Upper lobe of right lung (tissue), 1 donor: ENCODE results near the gene GRIK3. TPM values are rescaled to one million over a fixed set of nuclear protein-coding genes. Genes with fewer than 3 reads are reported as not detected.

ENCODE experiments used
- ATAC-seq: fragments of 200-7000 bp; cut with Tn5 transposase; one replicate; pipeline ENCODE4 v1.9.1; 2020; ENCODE audit warnings: mild to moderate bottlenecking, moderate library complexity
- DNase-seq: peaks from one replicate; pipeline ENCODE4 v3.0.0-alpha.2; 2020
- H3K27ac ChIP-seq: fragments of 200-600 bp; one replicate; pipeline ENCODE4 v1.8.0; 2022
- H3K27me3 ChIP-seq: fragments of 200-600 bp; one replicate; pipeline ENCODE4 v1.8.0; 2022; ENCODE audit warnings: mild to moderate bottlenecking
- H3K36me3 ChIP-seq: fragments of 200-600 bp; one replicate; pipeline ENCODE4 v1.8.0; 2022
- H3K4me1 ChIP-seq: fragments of 200-600 bp; one replicate; pipeline ENCODE4 v1.8.0; 2022
- H3K4me3 ChIP-seq: fragments of 200-600 bp; one replicate; pipeline ENCODE4 v1.8.0; 2022; ENCODE audit warnings: mild to moderate bottlenecking
- H3K9me3 ChIP-seq: fragments of 200-600 bp; one replicate; pipeline ENCODE4 v1.8.0; 2022
- intact Hi-C: fragments of 100-400 bp; cut with DNase I; formaldehyde crosslinking; loops from one replicate; pipeline ENCODE4 v1.11.0; 2022
- total RNA-seq: library from RNA; stranded (reverse); fragmentation: NEBNext Ultra II Directional; extraction: Animal tissue kit (Norgen Biotek cat#: 25700); gene quantifications from one replicate; pipeline ENCODE4 v1.2.1, GENCODE V29; 2021
- TF ChIP-seq, protein P1 (sequence below): fragments of 200-600 bp; IDR thresholded peaks from one replicate; pipeline ENCODE4 v1.8.0; 2022; ENCODE audit warnings: antibody characterized with exemption
- donor health status: DM: no; HTN: yes; CAD: no; lungs with severe emphysema.

Gene GRIK3
- total RNA-seq, 1 donor from 2014 or later: not detected

GRCh38 chr1:36884029-36884701, 150.2 kb downstream of the GRIK3 start:
- TF ChIP-seq, protein P1, sequence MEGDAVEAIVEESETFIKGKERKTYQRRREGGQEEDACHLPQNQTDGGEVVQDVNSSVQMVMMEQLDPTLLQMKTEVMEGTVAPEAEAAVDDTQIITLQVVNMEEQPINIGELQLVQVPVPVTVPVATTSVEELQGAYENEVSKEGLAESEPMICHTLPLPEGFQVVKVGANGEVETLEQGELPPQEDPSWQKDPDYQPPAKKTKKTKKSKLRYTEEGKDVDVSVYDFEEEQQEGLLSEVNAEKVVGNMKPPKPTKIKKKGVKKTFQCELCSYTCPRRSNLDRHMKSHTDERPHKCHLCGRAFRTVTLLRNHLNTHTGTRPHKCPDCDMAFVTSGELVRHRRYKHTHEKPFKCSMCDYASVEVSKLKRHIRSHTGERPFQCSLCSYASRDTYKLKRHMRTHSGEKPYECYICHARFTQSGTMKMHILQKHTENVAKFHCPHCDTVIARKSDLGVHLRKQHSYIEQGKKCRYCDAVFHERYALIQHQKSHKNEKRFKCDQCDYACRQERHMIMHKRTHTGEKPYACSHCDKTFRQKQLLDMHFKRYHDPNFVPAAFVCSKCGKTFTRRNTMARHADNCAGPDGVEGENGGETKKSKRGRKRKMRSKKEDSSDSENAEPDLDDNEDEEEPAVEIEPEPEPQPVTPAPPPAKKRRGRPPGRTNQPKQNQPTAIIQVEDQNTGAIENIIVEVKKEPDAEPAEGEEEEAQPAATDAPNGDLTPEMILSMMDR: no peak
- Histone ChIP-seq H3K9me3 (no peaks in the 10 kb centered on the region), H3K4me3 (no peak overlapping the region), H3K27me3 (no peaks in the 10 kb centered on the region), H3K4me1 (no peaks in the 10 kb centered on the region), H3K27ac (no peak overlapping the region), H3K36me3 (no peaks in the 10 kb centered on the region)
- DNase-seq: no peak
- ATAC-seq: no peak
- intact Hi-C loops: no loop called here

DNA sequence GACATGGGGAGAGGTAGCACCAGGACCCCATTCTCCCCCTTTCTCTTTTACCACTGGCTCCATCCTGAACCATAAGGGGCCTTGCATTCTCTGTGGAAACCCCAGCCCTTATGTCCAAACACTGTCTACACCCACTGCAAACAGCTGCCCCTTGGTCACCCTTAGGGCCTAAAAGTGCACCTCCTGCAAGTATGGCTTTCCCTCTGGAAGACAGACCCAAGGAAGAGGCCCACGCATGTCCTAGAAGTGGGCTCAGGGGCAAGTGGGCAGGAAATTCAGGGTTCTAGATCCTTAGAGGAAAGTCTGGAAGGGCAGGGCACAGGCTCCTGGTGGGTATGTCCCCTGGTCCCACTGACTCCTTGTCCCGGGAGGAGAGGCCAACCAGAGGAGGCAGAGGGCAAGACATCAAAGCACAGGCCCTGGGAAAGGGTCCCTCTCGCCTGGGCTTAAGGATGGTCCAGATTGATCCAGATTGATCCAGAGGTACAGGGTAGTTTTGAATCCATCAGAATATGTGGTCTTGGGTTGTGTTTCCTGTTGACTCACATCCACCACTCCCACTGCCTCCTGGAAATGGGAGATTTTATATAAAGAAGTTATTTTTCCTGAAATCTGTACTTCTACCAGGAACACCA, 150.9 kb downstream of the GRIK3 start:
- no peaks in the 10 kb centered on the region for H3K27me3 ChIP-seq
- no peaks in the 10 kb centered on the region for H3K4me1 ChIP-seq
- H3K27ac ChIP-seq: no peak overlapping the region
- ATAC-seq (no peak), DNase-seq (no peak)
- TF ChIP-seq, protein P1: no peak
- no peaks in the 10 kb centered on the region for H3K9me3 ChIP-seq
- no peaks in the 10 kb centered on the region for H3K36me3 ChIP-seq
- intact Hi-C loops: no loop called here
- no peak overlapping the region for H3K4me3 ChIP-seq

GRCh38 chr1:36882536-36883285, 151.6 kb downstream of the GRIK3 start:
- intact Hi-C loops: no loop called here
- no peak for DNase-seq
- no peaks in the 10 kb centered on the region for H3K36me3 ChIP-seq

GRCh38 chr1:36881541-36881940, 152.8 kb downstream of the GRIK3 start:
- no peaks in the 10 kb centered on the region for H3K36me3 ChIP-seq
- intact Hi-C loops: no loop called here
- H3K27me3 ChIP-seq: no peaks in the 10 kb centered on the region
- H3K27ac ChIP-seq: no peak overlapping the region
- H3K4me1 ChIP-seq: no peaks in the 10 kb centered on the region
- H3K4me3 ChIP-seq: no peak overlapping the region
- H3K9me3 ChIP-seq: no peaks in the 10 kb centered on the region
- DNase-seq (no peak), ATAC-seq (no peak)
- TF ChIP-seq, protein P1: no peak

More at GRCh38 chr1:36882536-36883285, 151.6 kb downstream of the GRIK3 start:
- Histone ChIP-seq H3K27ac (no peak overlapping the region), H3K4me1 (no peaks in the 10 kb centered on the region), H3K27me3 (no peaks in the 10 kb centered on the region), H3K9me3 (no peaks in the 10 kb centered on the region), H3K4me3 (no peak overlapping the region)
- TF ChIP-seq, protein P1: no peak
- ATAC-seq: no peak

GRCh38 chr1:36881068-36881405, 153.3 kb downstream of the GRIK3 start:
- Histone ChIP-seq H3K4me3 (no peak overlapping the region), H3K27me3 (no peaks in the 10 kb centered on the region), H3K27ac (no peak overlapping the region), H3K36me3 (no peaks in the 10 kb centered on the region), H3K9me3 (no peaks in the 10 kb centered on the region), H3K4me1 (no peaks in the 10 kb centered on the region)
- TF ChIP-seq, protein P1: no peak
- ATAC-seq: no peak
- intact Hi-C loops: no loop called here
- DNase-seq: no peak
